Osteocyte (in vitro differentiated cells): ENCODE data around the gene PRTN3. TPM values are rescaled to one million over a fixed set of nuclear protein-coding genes. Genes with fewer than 3 reads are reported as not detected.

Experiments
- DNase-seq: peaks from one replicate; pipeline ENCODE4 v3.0.0; 2021; ENCODE audit warnings: mixed read lengths; ENCODE audit not compliant: unreplicated experiment; ENCODE audit errors: extremely low spot score
- H3K27ac Mint-ChIP-seq: one replicate; pipeline ENCODE4 v1.8.0; 2021; ENCODE audit warnings: mild to moderate bottlenecking, mixed read lengths; ENCODE audit not compliant: unreplicated experiment
- H3K27me3 Mint-ChIP-seq: one replicate; pipeline ENCODE4 v1.8.0; 2021; ENCODE audit warnings: mixed read lengths; ENCODE audit not compliant: unreplicated experiment
- H3K36me3 Mint-ChIP-seq: one replicate; pipeline ENCODE4 v1.8.0; 2021; ENCODE audit warnings: mixed read lengths; ENCODE audit not compliant: unreplicated experiment
- H3K4me1 Mint-ChIP-seq: one replicate; pipeline ENCODE4 v1.8.0; 2021; ENCODE audit warnings: mixed read lengths; ENCODE audit not compliant: unreplicated experiment
- H3K4me3 Mint-ChIP-seq: one replicate; pipeline ENCODE4 v1.8.0; 2021; ENCODE audit warnings: mild to moderate bottlenecking, moderate library complexity, mixed read lengths; ENCODE audit not compliant: unreplicated experiment
- H3K9me3 Mint-ChIP-seq: one replicate; pipeline ENCODE4 v1.8.0; 2021; ENCODE audit warnings: mixed read lengths; ENCODE audit not compliant: unreplicated experiment
- CTCF ChIP-seq: fragments of 200-600 bp; sonication (generic); IDR thresholded peaks from 2 replicates; pipeline ENCODE4 v1.5.0; 2021; ENCODE audit warnings: antibody characterized with exemption, mild to moderate bottlenecking, moderate library complexity
- total RNA-seq: library from RNA; stranded (reverse); gene quantifications from 2 replicates; pipeline ENCODE4 v1.2.1, GENCODE V29; 2021

PRTN3 gene
- total RNA-seq, 1 donor from 2014 or later: not detected

- no peak for TF ChIP-seq CTCF
- Mint-ChIP-seq H3K9me3 (no peaks in the 10 kb centered on the region), H3K4me1 (peaks cover 50% of the 10 kb centered on the region), H3K36me3 (peaks cover 33% of the 10 kb centered on the region), H3K27me3 (no peaks in the 10 kb centered on the region), H3K4me3 (no peak overlapping the region), H3K27ac (no peak overlapping the region)
- no peak for DNase-seq
These were observed 36.9 kb upstream of the PRTN3 start for GRCh38 chr19:803686-804418.

GRCh38 chr19:804419-805165 lies 36.2 kb upstream of the PRTN3 start:
- no peaks in the 10 kb centered on the region for H3K27me3 Mint-ChIP-seq
- H3K27ac Mint-ChIP-seq: no peak overlapping the region
- DNase-seq: peak; percentile 85
- TF ChIP-seq CTCF: no peak
- peaks cover 29% of the 10 kb centered on the region for H3K36me3 Mint-ChIP-seq
- no peak overlapping the region for H3K4me3 Mint-ChIP-seq
- peaks cover 45% of the 10 kb centered on the region for H3K4me1 Mint-ChIP-seq
- no peaks in the 10 kb centered on the region for H3K9me3 Mint-ChIP-seq

- peaks cover 25% of the 10 kb centered on the region for H3K36me3 Mint-ChIP-seq
These were observed 35.6 kb upstream of the PRTN3 start for GRCh38 chr19:805166-805551.

GRCh38 chr19:805600-806550 lies 34.9 kb upstream of the PRTN3 start:
- Mint-ChIP-seq H3K4me1 (peaks cover 33% of the 10 kb centered on the region), H3K4me3 (no peak overlapping the region), H3K27ac (no peak overlapping the region), H3K27me3 (no peaks in the 10 kb centered on the region), H3K9me3 (no peaks in the 10 kb centered on the region), H3K36me3 (peaks cover 23% of the 10 kb centered on the region)
- no peak for TF ChIP-seq CTCF
- DNase-seq: no peak

More at GRCh38 chr19:805166-805551, 35.6 kb upstream of the PRTN3 start:
- Mint-ChIP-seq H3K27ac (no peak overlapping the region), H3K4me3 (no peak overlapping the region), H3K4me1 (peaks cover 40% of the 10 kb centered on the region), H3K9me3 (no peaks in the 10 kb centered on the region), H3K27me3 (no peaks in the 10 kb centered on the region)
- TF ChIP-seq CTCF: no peak
- DNase-seq: peak; percentile 84
